Ovary (tissue), 9 donors: Measurements from ENCODE around the gene SMC1A. TPM values are rescaled to one million over a fixed set of nuclear protein-coding genes. Genes with fewer than 3 reads are reported as not detected.

ENCODE experiments used
- DNase-seq, 5 donors: peaks; one replicate each; pipeline ENCODE4 v3.0.0-alpha.2; 2019 to 2020
- H3K27ac ChIP-seq, 2 donors: fragments of 200-600 bp; one replicate each; pipeline versions ENCODE4 v1.5.1 to v1.8.0; 2019 to 2022
- H3K27me3 ChIP-seq: fragments of 200-600 bp; one replicate; pipeline ENCODE4 v1.8.0; 2022
- H3K36me3 ChIP-seq: fragments of 200-600 bp; sonication (generic); one replicate; pipeline ENCODE4 v1.5.1; 2019
- H3K4me1 ChIP-seq: one replicate; pipeline ENCODE4 v1.8.1; 2013; ENCODE audit warnings: mild to moderate bottlenecking, moderate library complexity; ENCODE audit not compliant: insufficient read depth
- H3K4me3 ChIP-seq: fragments of 200-600 bp; sonication (generic); one replicate; pipeline ENCODE4 v1.5.1; 2017
- H3K9me3 ChIP-seq, 2 donors: fragments of 200-600 bp in 1 of 2; sonication (generic) in 1 of 2; one replicate each; pipeline versions ENCODE4 v1.5.1 to v1.8.1; 2013 to 2019; ENCODE audit warnings: mild to moderate bottlenecking in 1 of 2, moderate library complexity in 1 of 2
- EP300 ChIP-seq: sonication (generic); formaldehyde crosslinking; IDR thresholded peaks from one replicate; pipeline ENCODE4 v1.6.1; 2017; ENCODE audit warnings: antibody characterized with exemption
- POLR2A ChIP-seq: fragments of 450-650 bp; IDR thresholded peaks from one replicate; pipeline ENCODE4 v1.6.1; 2017; ENCODE audit warnings: antibody characterized with exemption, mild to moderate bottlenecking, moderate library complexity
- WGBS, 3 donors: extraction: QIAGEN DNeasy Blood & Tissue Kit in 1 of 3; methylation state at CpG; one replicate each; pipeline versions ENCODE4 v1.1.5 to v1.1.7; 2013 to 2017; 5-methylcytosine and 5-hydroxymethylcytosine counted together
- intact Hi-C, 4 donors: fragments of 100-400 bp; cut with DNase I; formaldehyde crosslinking; loops; one replicate each; pipeline versions ENCODE4 v1.11.0 to v1.15.1; 2022 to 2023
- polyA plus RNA-seq, 2 donors: library from polyadenylated mRNA; stranded (reverse); fragments of 200-250 nt in 1 of 2; fragments of 350-450 nt in 1 of 2; fragmentation: Illumina TruSeq in 1 of 2; extraction: RNeasy Lipid Tissue Mini Kit (QIAGEN cat#74804) in 1 of 2; gene quantifications; one replicate each; pipeline ENCODE4 v1.2.3, GENCODE V29; 2013 to 2014
- total RNA-seq, 7 donors: library from RNA; depleted of rRNA in 2 of 7; stranded (reverse); fragments of >200 nt in 2 of 7; fragmentation: NEBNext Ultra II Directional in 3 of 7; extraction: Animal tissue kit (Norgen Biotek cat#: 25700) in 3 of 7; gene quantifications; one replicate each; pipeline versions ENCODE4 v1.1.0 to v1.2.4, GENCODE V29; 2016 to 2023
- TF ChIP-seq, protein P1 (sequence below), 3 donors: fragments of 450-650 bp in 2 of 3; fragments of 200-600 bp in 1 of 3; IDR thresholded peaks; one replicate each; pipeline versions ENCODE4 v1.5.1 to v1.8.0; 2016 to 2022; ENCODE audit warnings: antibody characterized with exemption in 3 of 3, mild to moderate bottlenecking in 1 of 3
- donor health status: DM: no; HTN: no; CAD: no; lungs with moderate emphysema.
- donor health status: DM: no; HTN: no; CAD: no.
- donor health status: Bipolar disorder and iron deficiency.
- donor health status: DM: yes; HTN: yes; CAD: no.
- donor health status: DM: no; HTN: no; CAD: no.
- donor health status: DM: yes; HTN: yes; CAD: no.

SMC1A gene
- total and polyA plus RNA-seq, 9 donors: 12.7 to 72.4 (median 57.0) TPM

DNA sequence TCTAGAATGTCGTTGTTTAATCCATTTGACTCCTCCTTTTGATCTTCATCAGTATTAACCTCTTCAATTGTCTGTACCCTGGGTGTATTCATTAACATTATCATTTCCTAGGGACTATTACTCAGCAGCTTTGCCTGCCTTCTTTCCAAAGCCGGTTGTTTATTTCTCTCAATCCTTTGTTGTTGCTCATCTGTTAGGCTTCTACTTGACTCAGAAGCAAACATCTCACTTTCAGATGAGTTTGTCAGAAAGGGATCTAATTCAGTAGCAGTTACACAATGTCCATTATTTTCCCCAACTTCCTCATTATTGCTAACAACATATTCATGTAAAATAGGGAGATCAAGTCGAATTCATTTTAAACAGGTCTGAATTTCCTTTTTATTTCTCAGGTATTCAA lies 33.8 kb upstream of the SMC1A start:
- 48 to 64% (median 53%) methylated on average over 3 of the region's 3 CpGs for WGBS, 3 donors
- H3K27ac ChIP-seq: no peak overlapping the region
- H3K27me3 ChIP-seq: no peaks in the 10 kb centered on the region
- TF ChIP-seq, protein P1, sequence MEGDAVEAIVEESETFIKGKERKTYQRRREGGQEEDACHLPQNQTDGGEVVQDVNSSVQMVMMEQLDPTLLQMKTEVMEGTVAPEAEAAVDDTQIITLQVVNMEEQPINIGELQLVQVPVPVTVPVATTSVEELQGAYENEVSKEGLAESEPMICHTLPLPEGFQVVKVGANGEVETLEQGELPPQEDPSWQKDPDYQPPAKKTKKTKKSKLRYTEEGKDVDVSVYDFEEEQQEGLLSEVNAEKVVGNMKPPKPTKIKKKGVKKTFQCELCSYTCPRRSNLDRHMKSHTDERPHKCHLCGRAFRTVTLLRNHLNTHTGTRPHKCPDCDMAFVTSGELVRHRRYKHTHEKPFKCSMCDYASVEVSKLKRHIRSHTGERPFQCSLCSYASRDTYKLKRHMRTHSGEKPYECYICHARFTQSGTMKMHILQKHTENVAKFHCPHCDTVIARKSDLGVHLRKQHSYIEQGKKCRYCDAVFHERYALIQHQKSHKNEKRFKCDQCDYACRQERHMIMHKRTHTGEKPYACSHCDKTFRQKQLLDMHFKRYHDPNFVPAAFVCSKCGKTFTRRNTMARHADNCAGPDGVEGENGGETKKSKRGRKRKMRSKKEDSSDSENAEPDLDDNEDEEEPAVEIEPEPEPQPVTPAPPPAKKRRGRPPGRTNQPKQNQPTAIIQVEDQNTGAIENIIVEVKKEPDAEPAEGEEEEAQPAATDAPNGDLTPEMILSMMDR (IDR thresholded peaks at IDR 0.05): no peak
- TF ChIP-seq POLR2A (no peak), EP300 (no peak)
- intact Hi-C loops: no loop called here
- no peak for DNase-seq
- H3K4me3 ChIP-seq: no peak overlapping the region
- H3K36me3 ChIP-seq: no peaks in the 10 kb centered on the region
- no peaks in the 10 kb centered on the region for H3K4me1 ChIP-seq
- no peaks in the 10 kb centered on the region for H3K9me3 ChIP-seq

DNA sequence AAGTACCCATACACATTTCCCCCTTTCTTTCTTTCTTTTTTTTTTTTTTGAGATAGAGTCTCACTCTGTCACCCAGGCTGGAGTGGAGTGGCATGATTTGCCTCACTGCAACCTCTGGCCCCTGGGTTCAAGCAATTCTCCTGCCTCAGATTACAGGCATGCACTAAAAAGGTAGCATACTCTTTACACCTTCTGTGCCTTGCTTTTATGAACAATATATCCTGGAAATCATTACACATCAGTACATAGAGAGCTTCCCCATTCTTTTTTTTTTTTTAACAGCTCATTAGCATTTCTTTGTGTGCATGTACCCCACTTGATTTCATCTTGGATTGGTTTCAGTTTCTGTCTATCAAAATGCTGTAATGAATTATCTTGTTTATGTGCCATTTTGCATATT lies 30.4 kb upstream of the SMC1A start:
- DNase-seq: no peak
- H3K4me1 ChIP-seq: no peaks in the 10 kb centered on the region
- intact Hi-C loops: no loop called here
- H3K9me3 ChIP-seq: no peaks in the 10 kb centered on the region
- H3K27me3 ChIP-seq: no peaks in the 10 kb centered on the region
- TF ChIP-seq, protein P1 (IDR thresholded peaks at IDR 0.05): no peak
- TF ChIP-seq EP300: no peak
- TF ChIP-seq POLR2A: no peak
- no peaks in the 10 kb centered on the region for H3K36me3 ChIP-seq
- no peak overlapping the region for H3K27ac ChIP-seq
- no peak overlapping the region for H3K4me3 ChIP-seq

DNA sequence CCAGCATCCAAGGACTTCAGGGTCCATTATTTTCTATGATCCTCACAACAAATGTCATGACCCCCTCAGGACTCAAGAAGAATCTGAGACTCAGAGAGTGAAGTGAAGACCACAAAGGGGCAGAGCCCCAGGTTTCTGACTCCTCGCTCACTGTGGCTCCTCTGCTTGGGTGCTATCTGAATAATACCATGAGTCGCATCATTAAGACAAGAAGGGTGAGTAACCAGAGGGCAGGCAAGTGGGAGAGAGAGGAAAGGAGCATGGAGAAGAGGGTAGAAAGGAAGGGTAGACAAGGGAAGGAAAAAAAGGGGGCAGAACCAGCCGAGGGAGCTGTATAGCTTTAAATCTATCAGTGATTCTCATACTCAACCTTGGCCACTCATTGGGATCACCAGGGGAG lies 27.2 kb upstream of the SMC1A start:
- no peak for DNase-seq
- no peaks in the 10 kb centered on the region for H3K27me3 ChIP-seq
- TF ChIP-seq POLR2A: no peak
- TF ChIP-seq, protein P1 (IDR thresholded peaks at IDR 0.05): no peak
- no peak for TF ChIP-seq EP300
- no peak overlapping the region for H3K27ac ChIP-seq
- H3K36me3 ChIP-seq: no peaks in the 10 kb centered on the region
- no peaks in the 10 kb centered on the region for H3K4me1 ChIP-seq
- H3K9me3 ChIP-seq: no peaks in the 10 kb centered on the region
- no peak overlapping the region for H3K4me3 ChIP-seq
- intact Hi-C loops: no loop called here
- 75 to 88% (median 79%) methylated on average over 3 of the region's 3 CpGs for WGBS, 3 donors

DNA sequence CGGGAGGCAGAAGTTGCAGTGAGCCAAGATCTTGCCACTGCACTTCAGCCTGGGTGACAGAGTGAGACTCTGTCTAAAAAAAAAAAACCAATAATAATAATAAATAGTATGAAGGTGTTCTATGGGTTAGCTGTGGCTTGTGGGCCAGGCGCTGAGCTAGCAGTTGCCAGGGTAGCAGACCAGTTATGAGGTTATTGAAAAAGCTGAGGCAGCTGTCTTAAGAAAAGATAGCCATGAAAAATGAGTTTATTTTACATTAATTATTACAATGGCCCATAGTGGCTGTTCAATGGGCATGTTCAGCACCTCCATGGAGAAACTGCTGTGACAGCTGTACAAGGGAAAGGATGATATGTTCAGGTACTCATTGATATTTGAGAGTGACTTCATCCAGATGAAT lies 25.0 kb upstream of the SMC1A start:
- no peaks in the 10 kb centered on the region for H3K36me3 ChIP-seq
- no peak for TF ChIP-seq EP300
- no peak for TF ChIP-seq POLR2A
- TF ChIP-seq, protein P1 (IDR thresholded peaks at IDR 0.05): no peak
- H3K27ac ChIP-seq: no peak overlapping the region
- no peaks in the 10 kb centered on the region for H3K4me1 ChIP-seq
- no peaks in the 10 kb centered on the region for H3K27me3 ChIP-seq
- H3K4me3 ChIP-seq: no peak overlapping the region
- intact Hi-C loops: no loop called here
- WGBS, 3 donors: 84 to 95% (median 86%) methylated on average over 2 of the region's 2 CpGs
- no peak for DNase-seq
- H3K9me3 ChIP-seq: no peaks in the 10 kb centered on the region

DNA sequence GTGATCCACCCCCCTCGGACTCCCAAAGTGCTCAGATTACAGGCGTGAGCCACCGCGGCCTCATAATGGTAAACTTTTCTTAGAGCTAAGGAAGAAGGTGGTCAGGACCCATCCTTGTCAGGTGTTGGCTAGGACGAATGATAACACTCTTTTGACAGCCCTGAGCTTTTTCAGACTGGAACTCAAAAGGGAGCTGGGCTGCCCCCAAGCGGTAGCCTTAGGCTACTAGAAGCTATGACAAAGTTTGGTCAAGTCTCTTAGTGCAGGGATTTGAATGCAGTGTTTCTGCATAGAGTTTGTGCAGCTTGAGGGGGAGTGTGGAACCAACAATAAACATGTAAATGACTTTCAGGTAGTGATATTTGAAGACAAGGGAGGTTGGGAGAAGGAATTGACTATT lies 23.5 kb upstream of the SMC1A start:
- H3K4me1 ChIP-seq: peaks cover 2% of the 10 kb centered on the region
- no peaks in the 10 kb centered on the region for H3K9me3 ChIP-seq
- H3K36me3 ChIP-seq: no peaks in the 10 kb centered on the region
- H3K27ac ChIP-seq: no peak overlapping the region
- H3K4me3 ChIP-seq: no peak overlapping the region
- no peaks in the 10 kb centered on the region for H3K27me3 ChIP-seq
- TF ChIP-seq EP300 (no peak), POLR2A (no peak)
- TF ChIP-seq, protein P1 (IDR thresholded peaks at IDR 0.05): peak in 1 of 3 donors; percentile 16
- 13 to 20% (median 19%) methylated on average over 6 of the region's 6 CpGs for WGBS, 3 donors
- intact Hi-C loops: no loop called here
- DNase-seq: no peak
